Astrocyte (in vitro differentiated cells and primary cell): ENCODE measurements around the gene SRCIN1. TPM values are rescaled to one million over a fixed set of nuclear protein-coding genes. Genes with fewer than 3 reads are reported as not detected.

Experiments
- DNase-seq: peaks from one replicate; pipeline ENCODE4 v3.0.0-alpha.2; 2010; ENCODE audit warnings: low read depth
- FAIRE-seq: peaks from 2 replicates; lab custom pipeline; 2011; peaks lifted over from hg19 to GRCh38; lab: Jason Lieb, UNC
- H2AFZ ChIP-seq: 2 replicates; pipeline ENCODE4 v1.6.0; 2012; ENCODE audit warnings: low read depth, low read length, inconsistent platforms
- H3K27ac ChIP-seq: 2 replicates; pipeline ENCODE4 v1.5.1; 2011; ENCODE audit warnings: low read depth, low read length, inconsistent platforms
- H3K27me3 ChIP-seq: 2 replicates; pipeline ENCODE4 v1.6.0; 2011; ENCODE audit warnings: low read length, inconsistent platforms; ENCODE audit not compliant: insufficient read depth
- H3K36me3 ChIP-seq: 2 replicates; pipeline ENCODE4 v1.5.1; 2011; ENCODE audit warnings: low read length, inconsistent platforms; ENCODE audit not compliant: insufficient read depth
- H3K4me1 ChIP-seq: 2 replicates; pipeline ENCODE4 v1.5.1; 2011; ENCODE audit warnings: low read length, inconsistent platforms; ENCODE audit not compliant: insufficient read depth
- H3K4me2 ChIP-seq: 2 replicates; pipeline ENCODE4 v1.6.0; 2012; ENCODE audit warnings: low read length, inconsistent platforms
- H3K4me3 ChIP-seq: 2 replicates; pipeline ENCODE4 v1.5.1; 2011; ENCODE audit warnings: low read depth, mild to moderate bottlenecking, low read length, inconsistent platforms; ENCODE audit not compliant: insufficient read depth
- H3K79me2 ChIP-seq: 2 replicates; pipeline ENCODE4 v1.6.0; 2012; ENCODE audit warnings: mild to moderate bottlenecking, low read length, inconsistent platforms; ENCODE audit not compliant: insufficient read depth
- H3K9ac ChIP-seq: 2 replicates; pipeline ENCODE4 v1.6.0; 2012; ENCODE audit warnings: mild to moderate bottlenecking, low read length, inconsistent platforms
- H3K9me3 ChIP-seq: 2 replicates; pipeline ENCODE4 v1.5.1; 2012; ENCODE audit warnings: low read depth, mild to moderate bottlenecking, low read length, inconsistent platforms; ENCODE audit not compliant: insufficient read depth
- H4K20me1 ChIP-seq: 2 replicates; pipeline ENCODE4 v1.6.0; 2012; ENCODE audit warnings: low read length, inconsistent platforms; ENCODE audit not compliant: insufficient read depth
- H3K27ac Mint-ChIP-seq: one replicate; pipeline ENCODE4 v1.8.0; 2021; ENCODE audit warnings: mild to moderate bottlenecking, mixed read lengths; ENCODE audit not compliant: unreplicated experiment
- H3K27me3 Mint-ChIP-seq: one replicate; pipeline ENCODE4 v1.8.0; 2021; ENCODE audit warnings: low read depth, mixed read lengths; ENCODE audit not compliant: unreplicated experiment
- H3K36me3 Mint-ChIP-seq: one replicate; pipeline ENCODE4 v1.8.0; 2021; ENCODE audit warnings: low read depth, mixed read lengths; ENCODE audit not compliant: unreplicated experiment
- H3K4me1 Mint-ChIP-seq: one replicate; pipeline ENCODE4 v1.8.0; 2021; ENCODE audit warnings: low read depth, mixed read lengths; ENCODE audit not compliant: unreplicated experiment
- H3K4me3 Mint-ChIP-seq: one replicate; pipeline ENCODE4 v1.8.0; 2021; ENCODE audit warnings: mild to moderate bottlenecking, moderate library complexity, mixed read lengths; ENCODE audit not compliant: unreplicated experiment
- H3K9me3 Mint-ChIP-seq: one replicate; pipeline ENCODE4 v1.8.0; 2021; ENCODE audit warnings: mild to moderate bottlenecking, mixed read lengths; ENCODE audit not compliant: unreplicated experiment
- CTCF ChIP-seq: IDR thresholded peaks from 2 replicates; pipeline ENCODE4 v1.5.1; 2011; ENCODE audit warnings: low read depth, mild to moderate bottlenecking, inconsistent platforms, low read length, moderate library complexity; ENCODE audit not compliant: insufficient read depth
- EZH2 ChIP-seq: IDR thresholded peaks from 2 replicates; pipeline ENCODE4 v1.6.1; 2012; ENCODE audit warnings: mild to moderate bottlenecking, low read length, inconsistent platforms; ENCODE audit not compliant: insufficient read depth
- total RNA-seq: library from RNA; stranded (reverse); gene quantifications from 2 replicates; pipeline ENCODE4 v1.2.1, GENCODE V29; 2021

The SRCIN1 gene
- total RNA-seq, 1 donor from 2014 or later = 1.5 TPM

DNA sequence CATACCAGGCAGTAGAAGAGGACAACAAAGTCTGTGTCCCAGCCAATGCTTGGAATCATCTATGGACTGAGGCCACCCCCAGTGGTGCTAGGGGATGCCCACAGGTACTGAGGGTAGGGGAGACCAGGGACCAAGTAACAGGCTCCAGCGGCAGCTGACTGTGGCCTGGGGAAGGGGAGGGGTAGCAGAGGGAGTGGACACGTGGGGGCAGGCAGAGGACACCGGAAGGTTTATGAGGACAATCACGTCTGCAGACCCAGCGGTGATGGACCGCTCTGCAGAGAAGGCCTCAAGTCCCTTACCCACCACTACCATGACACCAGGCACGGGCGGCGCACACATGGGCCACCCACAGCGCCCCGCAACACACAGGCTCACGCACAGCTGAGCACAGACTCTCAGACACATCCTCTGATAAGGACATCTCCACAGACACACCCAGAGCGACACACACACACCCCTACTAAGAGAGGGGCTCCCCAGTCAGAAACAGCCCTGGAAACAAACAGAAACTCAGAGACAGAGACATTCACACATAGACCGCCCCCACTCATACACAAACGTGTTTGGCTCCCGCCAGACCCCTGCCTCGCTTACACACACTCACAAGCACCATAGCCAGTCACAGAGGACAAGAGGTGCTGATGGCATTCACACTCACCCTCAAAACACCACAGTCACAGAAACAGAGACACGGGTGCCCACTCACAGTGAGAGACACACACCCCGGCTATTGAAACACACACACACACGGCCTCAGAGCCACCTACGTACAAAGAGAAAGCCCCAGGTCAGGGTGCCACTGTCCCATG is 35.8 kb downstream of the SRCIN1 start:
- Histone ChIP-seq H3K9me3 (no peaks in the 10 kb centered on the region), H3K27ac (no peak overlapping the region), H3K4me3 (no peak overlapping the region), H4K20me1 (peaks cover 6% of the 10 kb centered on the region), H3K79me2 (no peaks in the 10 kb centered on the region), H2AFZ (no peak overlapping the region), H3K27me3 (peaks cover 64% of the 10 kb centered on the region), H3K9ac (no peak overlapping the region), H3K4me1 (no peaks in the 10 kb centered on the region), H3K36me3 (no peaks in the 10 kb centered on the region), H3K4me2 (no peak overlapping the region)
- peaks cover 5% of the 10 kb centered on the region for H3K36me3 Mint-ChIP-seq
- H3K27me3 Mint-ChIP-seq = peaks cover 88% of the 10 kb centered on the region
- H3K9me3 Mint-ChIP-seq = peaks cover 3% of the 10 kb centered on the region
- peaks cover 4% of the 10 kb centered on the region for H3K4me1 Mint-ChIP-seq
- no peak overlapping the region for H3K27ac Mint-ChIP-seq
- DNase-seq (no peak), FAIRE-seq (no peak)
- TF ChIP-seq EZH2 (no peak), CTCF (no peak)
- no peak overlapping the region for H3K4me3 Mint-ChIP-seq

DNA sequence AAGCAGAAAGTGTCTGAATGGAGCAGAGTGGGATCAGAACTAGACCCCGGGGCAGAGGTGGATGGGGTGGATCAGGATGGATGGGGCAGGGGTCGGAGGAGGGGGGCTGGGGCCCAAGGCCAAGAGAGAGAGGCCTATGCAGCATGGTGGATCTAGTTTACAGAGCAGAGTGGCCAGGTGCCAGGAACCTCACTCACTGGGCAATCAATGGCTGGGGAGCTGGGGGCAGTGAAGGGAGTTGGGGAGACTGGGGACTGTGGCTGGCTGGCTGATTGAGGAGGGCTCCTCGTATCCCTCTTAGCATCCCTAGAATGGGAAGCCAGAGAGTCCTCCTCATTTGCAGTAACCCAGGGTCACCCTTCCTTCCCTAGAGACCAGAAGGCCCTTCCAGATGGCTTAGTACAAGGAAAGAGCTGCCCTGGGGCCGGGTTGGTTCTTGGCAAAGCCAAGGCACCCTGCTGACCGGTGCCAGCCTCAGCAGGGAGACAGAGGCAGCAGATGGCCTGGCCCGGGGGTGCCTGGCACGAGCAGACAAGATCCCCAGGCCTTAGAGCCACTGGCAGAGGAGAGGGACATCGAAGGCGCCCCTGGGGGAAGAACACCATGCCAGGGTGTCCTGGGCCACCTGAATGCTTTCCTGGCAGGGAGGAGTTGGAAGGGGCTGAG is 36.8 kb downstream of the SRCIN1 start:
- no peak overlapping the region for H2AFZ ChIP-seq
- H3K4me1 Mint-ChIP-seq = peaks cover 4% of the 10 kb centered on the region
- DNase-seq (no peak), FAIRE-seq (no peak)
- H3K27me3 ChIP-seq = peaks cover 65% of the 10 kb centered on the region
- no peak overlapping the region for H3K4me3 Mint-ChIP-seq
- TF ChIP-seq EZH2 = no peak
- TF ChIP-seq CTCF = no peak
- H3K4me2 ChIP-seq = no peak overlapping the region
- H3K4me1 ChIP-seq = no peaks in the 10 kb centered on the region
- H3K4me3 ChIP-seq = no peak overlapping the region
- H3K79me2 ChIP-seq = no peaks in the 10 kb centered on the region
- peaks cover 5% of the 10 kb centered on the region for H3K36me3 Mint-ChIP-seq
- no peak overlapping the region for H3K9ac ChIP-seq
- H3K27ac ChIP-seq = no peak overlapping the region
- peaks cover 6% of the 10 kb centered on the region for H4K20me1 ChIP-seq
- no peaks in the 10 kb centered on the region for H3K9me3 ChIP-seq
- H3K27ac Mint-ChIP-seq = no peak overlapping the region
- no peaks in the 10 kb centered on the region for H3K36me3 ChIP-seq
- peaks cover 87% of the 10 kb centered on the region for H3K27me3 Mint-ChIP-seq
- peaks cover 3% of the 10 kb centered on the region for H3K9me3 Mint-ChIP-seq
